Heart left ventricle (tissue), 16 donors: ENCODE measurements around the gene TMEM62. TPM values are rescaled to one million over a fixed set of nuclear protein-coding genes. Genes with fewer than 3 reads are reported as not detected.
"Not testable (repeated sequence)": the region's sequence is repeated elsewhere in the genome, so short reads cannot be mapped to it uniquely, and the experiment has no call there.

Experiments used
- ATAC-seq, 4 donors: fragments of 200-7000 bp; cut with Tn5 transposase; one replicate each; pipeline ENCODE4 v1.9.1; 2020 to 2022; ENCODE audit warnings: moderate library complexity in 4 of 4, mild to moderate bottlenecking in 3 of 4, moderate number of reproducible peaks in 1 of 4
- DNase-seq, 5 donors: peaks; one replicate each; pipeline ENCODE4 v3.0.0-alpha.2; 2020
- H3K27ac ChIP-seq, 12 donors: fragments of 200-600 bp; sonication (generic) in 4 of 12; one replicate each; pipeline versions ENCODE4 v1.5.0 to v1.8.0; 2016 to 2022; ENCODE audit warnings: mild to moderate bottlenecking in 2 of 12
- H3K27me3 ChIP-seq, 9 donors: fragments of 200-600 bp; sonication (generic) in 2 of 9; one replicate each; pipeline versions ENCODE4 v1.5.1 to v1.8.0; 2016 to 2022; ENCODE audit warnings: mild to moderate bottlenecking in 3 of 9
- H3K36me3 ChIP-seq, 9 donors: fragments of 200-600 bp; sonication (generic) in 2 of 9; one replicate each; pipeline versions ENCODE4 v1.5.0 to v1.8.0; 2018 to 2022; ENCODE audit warnings: mild to moderate bottlenecking in 2 of 9
- H3K4me1 ChIP-seq, 12 donors: fragments of 200-600 bp; sonication (generic) in 4 of 12; one replicate each; pipeline versions ENCODE4 v1.5.0 to v1.8.0; 2016 to 2022; ENCODE audit warnings: mild to moderate bottlenecking in 3 of 12
- H3K4me3 ChIP-seq, 12 donors: fragments of 200-600 bp; sonication (generic) in 4 of 12; one replicate each; pipeline versions ENCODE4 v1.5.0 to v1.8.0; 2017 to 2022; ENCODE audit warnings: mild to moderate bottlenecking in 9 of 12, moderate library complexity in 4 of 12
- H3K9me3 ChIP-seq, 12 donors: fragments of 200-600 bp; sonication (generic) in 4 of 12; one replicate each; pipeline versions ENCODE4 v1.5.0 to v1.8.0; 2016 to 2022; ENCODE audit warnings: mild to moderate bottlenecking in 1 of 12
- CTCF ChIP-seq, 12 donors: fragments of 200-600 bp; sonication (generic) in 4 of 12; IDR thresholded peaks; one replicate each; pipeline versions ENCODE4 v1.5.0 to v1.8.0; 2018 to 2022; ENCODE audit warnings: antibody characterized with exemption in 12 of 12, mild to moderate bottlenecking in 5 of 12
- POLR2A ChIP-seq, 2 donors: fragments of 450-650 bp; IDR thresholded peaks; one replicate each; pipeline ENCODE4 v1.6.1; 2017; ENCODE audit warnings: antibody characterized with exemption in 2 of 2, mild to moderate bottlenecking in 2 of 2, moderate library complexity in 2 of 2
- WGBS, 4 donors: extraction: QIAGEN DNeasy Blood & Tissue Kit in 2 of 4; methylation state at CpG; one replicate each; pipeline versions ENCODE4 v1.1.5 to v1.1.7; 2013 to 2018; 5-methylcytosine and 5-hydroxymethylcytosine counted together
- intact Hi-C, 10 donors: fragments of 100-400 bp; cut with DNase I; formaldehyde crosslinking; loops; one replicate each; pipeline versions ENCODE4 v1.11.1 to v1.14.2; 2022
- polyA plus RNA-seq, 2 donors: library from polyadenylated mRNA; stranded (reverse); fragments of 200-250 nt; gene quantifications; one replicate each; pipeline ENCODE4 v1.2.3, GENCODE V29; 2013
- total RNA-seq, 9 donors: library from RNA; depleted of rRNA in 2 of 9; stranded (reverse); fragments of >200 nt in 2 of 9; fragmentation: NEBNext Ultra II Directional in 3 of 9; extraction: Animal tissue kit (Norgen Biotek cat#: 25700) in 3 of 9; gene quantifications; one replicate each; pipeline versions ENCODE4 v1.1.0 to v1.2.4, GENCODE V29; 2016 to 2023
- donor health status: ischemic (EF 13 %, LVEDD 7.1; RV severe dilation, severe dysfunction).
- donor health status: healthy with polysubstance abuse.
- donor health status: DM: no; HTN: yes; CAD: no.
- donor health status: DM: no; HTN: no; CAD: no.
- donor health status: ischemic (EF 25% LVEDD 6.9; RV normal size, moderate dysfunction).
- donor health status: ischemic (EF 25% LVEDD 5.7; RV mildly dilated, moderate dysfunction).
- donor health status: healthy.
- donor health status: DM: yes; HTN: yes; CAD: no.
- donor health status: ischemic (EF 35%, LVEDD 5.7; RV mildly dilated, moderate dysfunction).
- donor health status: nonischemic (EF 11% LVEDD 7.7; RV severe dilation, severe dysfunction).
- donor health status: DM: yes; HTN: yes; CAD: no.
- donor health status: PGD.
- donor health status: ischemic (EF 29% LVEDD 5.4; RV normal size, mild dysfunction).
- donor health status: nonischemic (EF 23%, LVEDD 6.1; RV moderate dilation, normal function).

Gene TMEM62
- total and polyA plus RNA-seq, 11 donors = 8.2 to 18.5 (median 12.8) TPM

GRCh38 chr15:43168192-43169107, 35.1 kb downstream of the TMEM62 start:
- DNase-seq (peak in 4 of 5 donors; percentile 29 to 36 (median 32)), ATAC-seq (peak; percentile 87 to 96 (median 92))
- H3K9me3 ChIP-seq = peaks cover 0 to 11% (median 0%) of the 10 kb centered on the region in 12 donors
- peaks cover 0 to 15% (median 0%) of the 10 kb centered on the region in 12 donors for H3K4me1 ChIP-seq
- no peak overlapping the region for H3K4me3 ChIP-seq
- H3K36me3 ChIP-seq = peaks cover 0 to 79% (median 64%) of the 10 kb centered on the region in 9 donors
- intact Hi-C loops = loop anchor here in 1 of 10 donors (10.0 kb wide), 1 partner anchor 56 kb away; the partner anchor contains the start of gene EPB42
- peak overlapping the region in 10 of 12 donors; percentile 35 to 78 (median 56) for H3K27ac ChIP-seq
- 22 to 57% (median 42%) methylated on average over 2 of the region's 2 CpGs for WGBS, 4 donors
- no peaks in the 10 kb centered on the region for H3K27me3 ChIP-seq
- TF ChIP-seq POLR2A (IDR thresholded peaks at IDR 0.05) (no peak), CTCF (IDR thresholded peaks at IDR 0.05) (no peak)

- intact Hi-C loops = loop anchor here in 1 of 10 donors (10.0 kb wide), 1 partner anchor 55 kb away; the partner anchor contains the start of gene EPB42
- no peak for ATAC-seq
- 72 to 82% (median 77%) methylated on average over 4 of the region's 4 CpGs for WGBS, 4 donors
- DNase-seq = no peak
- H3K9me3 ChIP-seq = peaks cover 0 to 11% (median 0%) of the 10 kb centered on the region in 12 donors
- no peak for TF ChIP-seq POLR2A (IDR thresholded peaks at IDR 0.05)
- no peak for TF ChIP-seq CTCF (IDR thresholded peaks at IDR 0.05)
- peaks cover 0 to 15% (median 0%) of the 10 kb centered on the region in 12 donors for H3K4me1 ChIP-seq
- no peak overlapping the region for H3K4me3 ChIP-seq
- H3K36me3 ChIP-seq = peaks cover 0 to 81% (median 65%) of the 10 kb centered on the region in 9 donors
- H3K27me3 ChIP-seq = no peaks in the 10 kb centered on the region
- H3K27ac ChIP-seq = no peak overlapping the region
Observed at GRCh38 chr15:43169888-43170287, 36.5 kb downstream of the TMEM62 start.

- 96 to 98% (median 97%) methylated on average over 22 to 25 of the region's 25 CpGs for WGBS, 4 donors
- Histone ChIP-seq H3K9me3 (peaks cover 0 to 11% (median 0%) of the 10 kb centered on the region in 12 donors), H3K36me3 (peaks cover 0 to 85% (median 61%) of the 10 kb centered on the region in 9 donors)
- intact Hi-C loops, H3K4me1 ChIP-seq, H3K27me3 ChIP-seq, DNase-seq, ATAC-seq, H3K27ac ChIP-seq, H3K4me3 ChIP-seq: not testable (repeated sequence)
Observed at GRCh38 chr15:43175656-43176309, 42.4 kb downstream of the TMEM62 start.

GRCh38 chr15:43177147-43177546, 43.8 kb downstream of the TMEM62 start:
- DNase-seq, H3K27ac ChIP-seq, ATAC-seq, H3K4me1 ChIP-seq, H3K9me3 ChIP-seq, intact Hi-C loops, H3K4me3 ChIP-seq, H3K27me3 ChIP-seq: not testable (repeated sequence)
- H3K36me3 ChIP-seq = peaks cover 0 to 83% (median 60%) of the 10 kb centered on the region in 9 donors
- WGBS, 4 donors = 95 to 98% (median 97%) methylated on average over 2 of the region's 2 CpGs

GRCh38 chr15:43183270-43183669, 49.9 kb downstream of the TMEM62 start:
- DNase-seq = no peak
- 76 to 84% (median 82%) methylated on average over 3 of the region's 3 CpGs for WGBS, 4 donors
- Histone ChIP-seq H3K4me1 (peaks cover 0 to 30% (median 22%) of the 10 kb centered on the region in 12 donors), H3K9me3 (no peaks in the 10 kb centered on the region), H3K27me3 (no peaks in the 10 kb centered on the region), H3K27ac (no peak overlapping the region), H3K4me3 (no peak overlapping the region), H3K36me3 (peaks cover 0 to 55% (median 22%) of the 10 kb centered on the region in 9 donors)
- TF ChIP-seq POLR2A (IDR thresholded peaks at IDR 0.05) = no peak
- no peak for TF ChIP-seq CTCF (IDR thresholded peaks at IDR 0.05)
- intact Hi-C loops = no loop called here
- no peak for ATAC-seq
